ENCODE measurements around the gene NDUFS2.

Gene NDUFS2

DNA sequence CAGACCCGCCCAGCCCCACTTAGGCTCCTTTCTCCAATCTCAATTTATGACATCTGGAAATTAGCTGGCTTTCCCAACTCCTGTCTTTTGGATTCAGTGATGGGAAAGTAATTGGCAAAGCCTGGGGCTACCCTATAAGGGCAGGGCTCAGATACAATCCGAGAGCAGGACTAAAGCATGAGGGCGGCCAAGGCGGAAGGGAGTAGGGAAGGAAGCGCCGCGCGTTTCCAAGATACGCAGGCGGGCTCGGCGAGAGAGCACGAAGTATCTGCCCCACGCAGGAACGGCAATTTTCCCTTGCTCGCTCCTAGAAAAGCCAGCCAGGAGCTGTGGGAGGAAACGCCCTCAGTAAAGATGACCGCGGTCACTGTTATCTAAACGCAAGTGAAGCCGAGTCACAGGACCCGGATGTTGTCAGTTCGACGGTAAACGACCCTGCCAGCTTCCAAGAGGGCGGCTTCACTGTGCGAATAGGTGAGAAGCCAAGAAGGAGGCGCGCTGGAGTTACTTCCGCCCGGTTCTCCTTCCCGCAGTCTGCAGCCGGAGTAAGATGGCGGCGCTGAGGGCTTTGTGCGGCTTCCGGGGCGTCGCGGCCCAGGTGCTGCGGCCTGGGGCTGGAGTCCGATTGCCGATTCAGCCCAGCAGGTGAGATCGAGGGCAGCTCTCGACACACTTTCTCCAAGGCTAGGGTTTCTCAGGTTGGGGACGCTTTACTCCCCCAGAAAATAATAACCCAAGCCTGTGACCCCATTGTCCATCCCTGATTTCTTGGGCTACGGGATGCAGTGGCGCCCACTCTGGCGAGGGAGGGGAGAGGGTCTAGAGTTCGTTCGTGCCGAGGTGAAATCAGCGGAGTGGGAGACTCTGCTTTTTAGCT, at the start of gene NDUFS2:
Gene NDUFS2, plus strand, starts transcription at position 532 of the 877 bp plus-strand sequence. Its CDS starts 19 bp downstream, at position 551.
- peak; percentile 95 for DNase-seq

DNA sequence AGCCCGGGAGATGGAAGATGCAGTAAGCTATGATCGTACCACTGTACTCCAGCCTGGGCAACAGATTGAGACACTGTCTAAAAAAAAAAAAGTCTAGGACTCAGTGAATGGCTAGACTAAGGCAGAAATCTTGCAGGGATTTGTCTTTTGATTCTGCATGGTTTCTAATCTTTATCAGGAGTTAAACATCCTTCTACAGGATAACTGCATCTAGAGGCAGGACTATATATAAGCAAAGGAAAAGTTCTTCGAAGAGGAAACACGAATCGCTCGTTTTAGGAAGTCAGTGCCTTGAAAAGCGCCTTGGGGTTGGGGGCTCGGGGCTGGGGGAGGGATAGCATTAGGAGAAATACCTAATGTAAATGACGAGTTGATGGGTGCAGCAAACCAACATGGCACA, 49.0 kb upstream of the NDUFS2 start:
- no peak for DNase-seq

DNA sequence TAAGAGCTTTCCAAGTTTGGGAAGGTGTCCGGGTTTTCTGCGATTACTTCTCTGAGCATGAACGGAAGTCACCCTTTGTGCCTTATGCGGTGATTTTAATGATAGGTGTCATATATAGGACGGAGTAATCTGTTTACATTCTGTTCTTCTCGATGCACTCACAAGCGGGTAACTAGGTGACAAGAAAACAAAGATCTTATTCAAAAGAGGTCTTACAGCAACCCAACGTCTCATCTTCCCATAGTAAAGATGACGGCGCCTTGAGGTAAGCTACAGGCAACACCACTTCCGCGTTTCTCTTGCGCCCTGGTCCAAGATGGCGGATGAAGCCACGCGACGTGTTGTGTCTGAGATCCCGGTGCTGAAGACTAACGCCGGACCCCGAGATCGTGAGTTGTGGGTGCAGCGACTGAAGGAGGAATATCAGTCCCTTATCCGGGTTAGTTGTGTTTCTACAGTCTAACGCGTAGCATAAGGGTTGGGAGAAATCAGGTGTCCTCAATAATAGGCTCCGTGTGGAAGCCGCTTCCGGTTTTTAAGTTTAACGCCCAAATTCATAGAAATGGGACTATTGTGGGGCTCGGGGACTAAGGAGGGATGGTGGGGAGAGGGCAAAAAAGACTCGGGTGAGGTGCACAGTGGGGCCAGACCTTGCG, 48.4 kb upstream of the NDUFS2 start, which contains the start of gene UFC1:
Gene UFC1, plus strand, starts transcription at position 297 of the 656 bp plus-strand sequence. Its CDS starts 20 bp downstream, at position 317.
- DNase-seq = peak; percentile 78

GRCh38 chr1:161157867-161158266, 44.3 kb upstream of the NDUFS2 start:
- DNase-seq = no peak

- DNase-seq = no peak
Measured at GRCh38 chr1:161158316-161159010, 43.7 kb upstream of the NDUFS2 start.

- DNase-seq = peak; percentile 90
Measured at GRCh38 chr1:161159087-161159912, 42.9 kb upstream of the NDUFS2 start, which contains the start of gene USP21. Gene USP21, plus strand, starts transcription at chr1:161159500. Its CDS starts 1,141 bp downstream, at chr1:161160641.

DNA sequence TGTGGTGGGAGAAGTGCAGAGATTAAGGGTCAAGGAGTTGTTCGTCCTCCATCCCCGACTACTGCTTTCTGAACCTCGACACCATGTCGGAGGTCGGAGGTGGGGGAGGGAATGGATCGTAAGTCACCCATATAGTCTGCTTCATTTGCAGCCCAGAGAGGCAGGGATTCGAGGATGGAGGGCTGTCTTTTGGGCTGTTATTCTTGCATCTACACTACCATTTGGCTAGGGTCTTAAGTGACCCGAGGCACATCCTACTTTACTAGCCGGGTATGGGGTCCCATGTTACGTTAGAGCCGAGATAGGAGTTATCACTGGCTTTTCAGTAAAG, 42.3 kb upstream of the NDUFS2 start:
- no peak for DNase-seq

DNA sequence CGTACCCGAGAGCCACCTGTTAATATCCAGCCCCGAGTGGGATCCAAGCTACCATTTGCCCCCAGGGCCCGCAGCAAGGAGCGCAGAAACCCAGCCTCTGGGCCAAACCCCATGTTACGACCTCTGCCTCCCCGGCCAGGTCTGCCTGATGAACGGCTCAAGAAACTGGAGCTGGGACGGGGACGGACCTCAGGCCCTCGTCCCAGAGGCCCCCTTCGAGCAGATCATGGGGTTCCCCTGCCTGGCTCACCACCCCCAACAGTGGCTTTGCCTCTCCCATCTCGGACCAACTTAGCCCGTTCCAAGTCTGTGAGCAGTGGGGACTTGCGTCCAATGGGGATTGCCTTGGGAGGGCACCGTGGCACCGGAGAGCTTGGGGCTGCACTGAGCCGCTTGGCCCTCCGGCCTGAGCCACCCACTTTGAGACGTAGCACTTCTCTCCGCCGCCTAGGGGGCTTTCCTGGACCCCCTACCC, 41.5 kb upstream of the NDUFS2 start:
- DNase-seq = no peak

GRCh38 chr1:161161652-161162051, 40.5 kb upstream of the NDUFS2 start:
- no peak for DNase-seq

DNA sequence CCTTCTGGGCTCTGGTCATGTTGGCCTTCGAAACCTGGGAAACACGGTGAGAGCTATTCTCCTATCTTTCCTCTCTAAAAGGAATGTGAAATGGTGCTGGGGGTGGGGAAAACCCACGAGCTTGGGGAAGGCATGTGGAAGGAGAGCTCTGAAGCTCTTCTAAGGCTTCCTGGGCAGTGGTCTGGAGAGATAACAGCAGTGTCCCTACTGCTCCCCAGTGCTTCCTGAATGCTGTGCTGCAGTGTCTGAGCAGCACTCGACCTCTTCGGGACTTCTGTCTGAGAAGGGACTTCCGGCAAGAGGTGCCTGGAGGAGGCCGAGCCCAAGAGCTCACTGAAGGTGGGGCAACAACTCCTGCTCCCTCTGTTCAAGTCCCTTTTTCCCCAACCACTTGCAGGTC, 40.1 kb upstream of the NDUFS2 start:
- no peak for DNase-seq

DNA sequence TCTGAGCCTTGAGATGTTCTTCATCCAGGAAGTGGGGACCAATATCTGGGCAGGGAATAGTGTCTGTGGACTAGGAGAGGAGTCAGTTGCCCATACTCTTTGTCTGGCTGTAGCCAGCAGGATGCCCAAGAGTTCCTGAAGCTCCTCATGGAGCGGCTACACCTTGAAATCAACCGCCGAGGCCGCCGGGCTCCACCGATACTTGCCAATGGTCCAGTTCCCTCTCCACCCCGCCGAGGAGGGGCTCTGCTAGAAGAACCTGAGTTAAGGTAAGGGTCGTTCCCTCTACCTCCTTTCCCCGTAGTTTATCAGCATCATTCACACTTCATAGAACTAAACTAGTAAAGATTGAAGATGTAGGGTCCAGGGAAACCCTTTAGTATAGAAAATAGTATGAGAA, 39.4 kb upstream of the NDUFS2 start:
- DNase-seq = no peak

DNA sequence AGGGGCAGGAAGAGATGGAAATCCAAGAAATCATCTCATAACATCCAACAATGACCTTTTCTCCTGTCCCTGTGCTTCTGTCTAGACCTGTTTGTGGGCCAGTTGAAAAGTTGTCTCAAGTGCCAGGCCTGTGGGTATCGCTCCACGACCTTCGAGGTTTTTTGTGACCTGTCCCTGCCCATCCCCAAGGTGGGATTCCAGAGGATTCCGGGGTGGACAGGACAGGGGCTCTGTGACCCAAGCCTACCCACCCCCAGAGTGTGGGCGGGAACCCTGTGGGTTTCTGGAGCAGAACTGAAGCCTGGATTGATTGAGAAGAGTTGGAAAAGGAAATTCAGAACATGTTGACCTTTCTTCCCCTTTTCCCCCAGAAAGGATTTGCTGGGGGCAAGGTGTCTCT, 38.4 kb upstream of the NDUFS2 start:
- DNase-seq = no peak

GRCh38 chr1:161164901-161165610, 37.1 kb upstream of the NDUFS2 start:
- no peak for DNase-seq

GRCh38 chr1:161165742-161166668, 36.2 kb upstream of the NDUFS2 start, which contains the start of gene PPOX:
Gene PPOX, plus strand, starts transcription at chr1:161166426. Its CDS starts 422 bp downstream, at chr1:161166848.
- peak; percentile 89 for DNase-seq

DNA sequence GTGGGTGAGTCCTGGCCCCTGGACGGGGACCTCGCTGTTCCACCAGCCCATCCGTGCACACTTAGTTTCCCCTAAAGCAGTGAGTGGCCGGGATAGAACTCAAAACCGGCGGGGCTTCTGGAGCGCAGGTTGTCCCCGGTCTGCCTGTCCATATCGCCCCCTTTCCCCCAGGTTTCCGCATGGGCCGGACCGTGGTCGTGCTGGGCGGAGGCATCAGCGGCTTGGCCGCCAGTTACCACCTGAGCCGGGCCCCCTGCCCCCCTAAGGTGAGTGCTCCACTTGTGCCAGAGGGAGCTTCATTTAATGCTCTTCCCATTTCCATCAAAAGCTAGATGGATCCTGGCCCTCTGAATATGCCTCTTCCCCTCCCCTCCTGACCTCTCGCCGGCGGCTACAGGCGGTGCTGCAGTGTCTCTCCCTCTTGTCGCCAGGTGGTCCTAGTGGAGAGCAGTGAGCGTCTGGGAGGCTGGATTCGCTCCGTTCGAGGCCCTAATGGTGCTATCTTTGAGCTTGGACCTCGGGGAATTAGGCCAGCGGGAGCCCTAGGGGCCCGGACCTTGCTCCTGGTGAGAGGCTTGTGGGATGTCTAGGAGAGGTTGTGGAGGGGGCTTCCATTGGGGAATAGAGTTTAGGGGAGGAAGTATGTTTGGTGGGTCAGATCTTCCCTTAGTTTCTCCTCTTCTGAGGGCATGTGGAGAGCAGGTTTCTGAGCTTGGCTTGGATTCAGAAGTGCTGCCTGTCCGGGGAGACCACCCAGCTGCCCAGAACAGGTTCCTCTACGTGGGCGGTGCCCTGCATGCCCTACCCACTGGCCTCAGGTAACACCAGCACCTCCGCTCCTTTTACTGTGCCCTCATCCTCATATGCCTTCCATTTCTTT, 35.3 kb upstream of the NDUFS2 start:
- DNase-seq = no peak

- no peak for DNase-seq
Measured at GRCh38 chr1:161168906-161169305, 33.3 kb upstream of the NDUFS2 start.

DNA sequence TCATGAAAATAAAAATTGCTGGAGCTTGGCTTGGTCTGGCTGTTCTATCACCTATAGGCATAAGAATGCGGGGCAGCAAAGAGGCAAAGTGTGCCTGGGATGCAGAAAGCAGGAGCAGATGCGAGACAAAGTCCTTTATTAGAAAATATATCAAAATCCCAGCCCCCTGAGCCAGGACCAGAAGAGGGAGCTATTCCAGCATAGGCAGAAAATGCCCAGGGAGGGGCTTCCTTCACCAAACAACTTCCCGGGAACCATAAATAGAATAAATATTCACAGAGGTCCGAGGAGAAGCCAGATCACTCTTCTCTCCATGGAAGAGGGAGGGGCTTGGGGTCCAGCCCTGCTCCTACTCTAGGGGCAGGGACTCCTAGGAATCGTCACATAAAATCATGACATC, 31.0 kb upstream of the NDUFS2 start:
- no peak for DNase-seq

DNA sequence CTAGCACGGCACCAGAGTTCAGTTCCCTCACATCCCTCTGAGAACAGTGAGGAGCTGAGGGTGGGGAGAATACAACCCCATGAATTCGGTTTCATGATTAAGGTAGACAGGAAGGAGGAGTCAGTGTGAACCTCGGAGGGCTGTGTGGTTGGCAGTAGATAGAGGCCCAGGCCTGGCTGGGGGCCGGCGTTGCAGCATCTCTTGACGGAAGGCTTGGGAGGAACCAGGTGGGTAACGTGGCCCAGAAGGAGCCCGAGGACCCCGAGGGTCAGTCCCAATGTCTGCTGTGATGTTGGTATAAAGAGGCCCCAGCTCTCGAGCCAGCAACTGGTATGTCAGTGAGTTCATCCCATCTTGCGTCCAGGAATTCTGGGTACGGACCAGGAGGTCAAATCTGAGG, 30.5 kb upstream of the NDUFS2 start:
- DNase-seq = no peak

DNA sequence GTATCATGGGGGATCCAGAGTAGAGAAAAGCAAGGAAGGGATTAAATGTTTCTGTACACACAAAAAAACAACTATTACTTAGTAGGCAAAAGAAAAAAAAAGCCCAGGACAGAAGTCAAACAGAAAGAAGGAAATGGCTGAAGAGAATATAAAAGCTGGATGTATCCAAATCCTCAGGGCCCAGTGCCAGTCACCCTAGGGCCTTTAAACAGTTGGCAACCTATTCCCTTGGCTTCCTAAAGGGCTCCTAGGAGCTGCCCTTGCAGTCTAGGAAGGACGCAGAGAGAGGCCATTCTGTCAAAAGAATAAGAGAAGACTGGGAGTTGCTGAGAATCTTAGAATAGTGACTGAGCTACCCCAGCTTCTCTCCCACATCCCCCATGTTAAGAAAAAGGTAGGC, 29.8 kb upstream of the NDUFS2 start:
- no peak for DNase-seq
